PC-3 (cell line): ENCODE measurements around the gene DCAF16. TPM values are rescaled to one million over a fixed set of nuclear protein-coding genes. Genes with fewer than 3 reads are reported as not detected.

Experiments
- ATAC-seq: fragments of 200-7000 bp; cut with Tn5 transposase; 2 replicates; pipeline ENCODE4 v1.9.1; 2020; ENCODE audit warnings: mild to moderate bottlenecking, moderate library complexity
- Bru-seq: library from RNA; stranded (reverse); fragments of 400-500 nt; gene quantifications from one replicate; lab custom pipeline; 2021; lab: Mats Ljungman, UMichigan
- BruChase-seq, 2 experiments: library from RNA; stranded (reverse); fragments of 400-500 nt; gene quantifications; one replicate each; lab custom pipeline; 2021; lab: Mats Ljungman, UMichigan
- BruUV-seq: library from RNA; stranded (reverse); fragments of 400-500 nt; replicated peaks from 2 replicates; lab custom pipeline; 2021; lab: Mats Ljungman, UMichigan
- CTCF ChIA-PET: fragments of 300-600 bp; sonication (Branson Sonifier 250); formaldehyde crosslinking; loops from one replicate; lab custom pipeline; 2022; ENCODE audit warnings: antibody characterized with exemption; lab: Charles Lee
- POLR2A ChIA-PET: fragments of 300-600 bp; sonication (Branson Sonifier 250); formaldehyde crosslinking; loops from one replicate; lab custom pipeline; 2022; ENCODE audit warnings: antibody characterized with exemption; ENCODE audit not compliant: unreplicated experiment; lab: Charles Lee
- DNase-seq: peaks from one replicate; pipeline ENCODE4 v3.0.0-alpha.2; 2015
- H2AFZ ChIP-seq: fragments of 300-600 bp; sonication (generic); 2 replicates; pipeline ENCODE4 v1.6.0; 2016; ENCODE audit warnings: antibody characterized with exemption, low read length
- H3F3A ChIP-seq: fragments of 300-600 bp; sonication (generic); one replicate; pipeline ENCODE4 v1.6.0; 2017; ENCODE audit warnings: antibody characterized with exemption, low read length, control low read depth, mild to moderate bottlenecking; ENCODE audit not compliant: unreplicated experiment
- H3K27ac ChIP-seq: fragments of 300-600 bp; sonication (generic); 2 replicates; pipeline ENCODE4 v1.5.1; 2016; ENCODE audit warnings: mild to moderate bottlenecking, low read length
- H3K27me3 ChIP-seq: fragments of 300-600 bp; sonication (generic); 2 replicates; pipeline ENCODE4 v1.6.1; 2016; ENCODE audit warnings: low read length, mixed read lengths
- H3K36me3 ChIP-seq: fragments of 300-600 bp; sonication (generic); 2 replicates; pipeline ENCODE4 v1.6.1; 2016; ENCODE audit warnings: low read depth, mixed run types, low read length, mixed read lengths
- H3K4me1 ChIP-seq: fragments of 300-600 bp; sonication (generic); 2 replicates; pipeline ENCODE4 v1.5.1; 2016; ENCODE audit warnings: low read length; ENCODE audit not compliant: insufficient read depth
- H3K4me2 ChIP-seq: fragments of 300-600 bp; sonication (generic); 2 replicates; pipeline ENCODE4 v1.6.0; 2016; ENCODE audit warnings: low read length
- H3K4me3 ChIP-seq: fragments of 300-600 bp; sonication (generic); 2 replicates; pipeline ENCODE4 v1.5.1; 2016; ENCODE audit warnings: mild to moderate bottlenecking, low read length, mixed read lengths
- H3K79me2 ChIP-seq: fragments of 300-600 bp; sonication (generic); 2 replicates; pipeline ENCODE4 v1.6.1; 2017; ENCODE audit warnings: low read length, mixed read lengths
- H3K9ac ChIP-seq: fragments of 300-600 bp; sonication (generic); 2 replicates; pipeline ENCODE4 v1.6.0; 2016; ENCODE audit warnings: mild to moderate bottlenecking, low read length
- H3K9me2 ChIP-seq: fragments of 300-600 bp; sonication (generic); replicated peaks from 2 replicates; pipeline ENCODE4 v1.6.1; 2016; ENCODE audit warnings: mixed run types, low read length, mixed read lengths
- H3K9me3 ChIP-seq: fragments of 300-600 bp; sonication (generic); 2 replicates; pipeline ENCODE4 v1.6.1; 2016; ENCODE audit warnings: low read length, mixed read lengths
- H4K20me1 ChIP-seq: fragments of 300-600 bp; sonication (generic); 2 replicates; pipeline ENCODE4 v1.6.1; 2016; ENCODE audit warnings: low read length, mixed read lengths
- EZH2 ChIP-seq: fragments of 300-600 bp; sonication (generic); IDR thresholded peaks from one replicate; pipeline ENCODE4 v1.6.1; 2017; ENCODE audit warnings: antibody characterized with exemption, mild to moderate bottlenecking, low read length; ENCODE audit not compliant: unreplicated experiment
- EZH2phosphoT487 ChIP-seq: fragments of 300-600 bp; sonication (generic); IDR thresholded peaks from 2 replicates; pipeline ENCODE4 v1.6.1; 2018; ENCODE audit warnings: mild to moderate bottlenecking, antibody characterized with exemption, low read length, borderline replicate concordance
- intact Hi-C: fragments of 100-400 bp; cut with micrococcal nuclease; formaldehyde crosslinking; loops from 2 replicates; pipeline ENCODE4 v1.9.0; 2023
- long read RNA-seq: library from polyadenylated mRNA; unstranded; transcript quantifications from one replicate; pipeline ENCODE4 v2.0.0, GENCODE V29; 2021; ENCODE audit not compliant: unreplicated experiment
- total RNA-seq: library from RNA; depleted of rRNA; stranded (reverse); fragments of >200 nt; gene quantifications from 2 replicates; pipeline ENCODE4 v1.2.3, GENCODE V29; 2014; rRNA removed
- TF ChIP-seq, protein P1 (sequence below): fragments of 300-600 bp; sonication (generic); conservative IDR thresholded peaks from 2 replicates; pipeline ENCODE4 v1.5.1; 2017; ENCODE audit warnings: antibody characterized with exemption, low read depth, mild to moderate bottlenecking, low read length

Gene DCAF16
- total RNA-seq (25.5 and 26.1 TPM in 2 replicates), Bru-seq, nascent RNA (percentile 90 among the genes with signal in this experiment), BruChase-seq, experiment 1, labeled RNA remaining after a 6-hour chase (percentile 88 among the genes with signal in this experiment), BruChase-seq, experiment 2, labeled RNA remaining after a 2-hour chase (percentile 92 among the genes with signal in this experiment)
- long read RNA-seq, full-length matches to known transcripts: 8 of 24 reads
- long read RNA-seq, partial matches to known transcripts: 0 of 24 reads
- long read RNA-seq, other reads (novel, unspliced or antisense): 16 of 24 reads

DNA sequence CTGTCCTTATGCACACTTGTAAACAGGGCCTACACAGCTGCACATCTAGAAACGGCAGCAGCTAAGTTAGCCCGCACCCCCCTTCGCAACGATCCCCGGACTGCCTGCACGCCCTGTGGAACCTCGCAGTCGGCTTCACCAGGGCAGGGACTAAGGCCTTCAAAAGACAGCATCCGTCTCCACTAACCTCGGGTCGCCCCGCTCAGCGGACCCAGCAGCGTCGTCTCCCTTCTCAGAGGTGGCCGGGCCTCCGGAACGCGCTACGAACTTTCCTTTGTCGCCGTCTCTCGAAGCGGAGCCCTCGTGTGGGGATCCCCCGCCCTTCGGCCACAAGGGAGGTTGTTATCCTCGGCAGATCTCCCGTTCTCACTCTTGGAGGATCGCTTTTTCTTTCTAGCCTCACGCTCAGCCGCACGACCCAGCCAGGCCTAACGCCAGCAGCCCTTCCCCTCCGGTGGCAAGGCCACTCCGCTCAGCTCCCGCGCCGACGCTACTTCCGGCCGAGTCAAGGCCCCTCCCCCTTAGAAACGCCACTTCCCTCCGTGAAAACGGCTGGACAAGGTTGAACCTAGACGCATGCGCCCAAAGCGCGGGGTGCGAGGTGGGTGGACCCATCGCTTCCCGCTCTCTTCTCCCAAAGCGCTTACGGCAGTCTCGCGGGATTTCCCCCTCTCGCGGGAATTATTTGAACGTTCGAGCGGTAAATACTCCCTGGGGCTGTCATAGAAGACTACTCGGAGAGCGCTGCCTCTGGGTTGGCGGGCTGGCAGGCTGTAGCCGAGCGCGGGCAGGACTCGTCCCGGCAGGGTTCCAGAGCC is at the start of gene DCAF16, which contains the start of gene NCAPG:
Gene DCAF16, minus strand, starts transcription at position 498 of the 818 bp plus-strand sequence. CDS start 6,616 bp downstream, outside the sequence.
Gene NCAPG, plus strand, starts transcription at position 720 of the 818 bp plus-strand sequence. CDS start 99 bp downstream, outside the sequence.
- Histone ChIP-seq H3K4me1 (peaks cover 23% of the 10 kb centered on the region), H3K27ac (peak within 1 kb of the TSS; percentile 76), H3K4me2 (peak within 1 kb of the TSS; percentile 89), H3K9me2 (no peaks in the 10 kb centered on the region), H3K79me2 (peaks cover 99% of the 10 kb centered on the region), H3K9ac (peak within 1 kb of the TSS; percentile 99), H3K4me3 (peak within 1 kb of the TSS; percentile 99), H2AFZ (peak within 1 kb of the TSS; percentile 83), H3K9me3 (no peaks in the 10 kb centered on the region), H3F3A (no peaks in the 10 kb centered on the region), H4K20me1 (peaks cover 27% of the 10 kb centered on the region; the same call in 1 of the 2 replicates), H3K36me3 (peaks cover 12% of the 10 kb centered on the region), H3K27me3 (no peaks in the 10 kb centered on the region)
- TF ChIP-seq, protein P1, sequence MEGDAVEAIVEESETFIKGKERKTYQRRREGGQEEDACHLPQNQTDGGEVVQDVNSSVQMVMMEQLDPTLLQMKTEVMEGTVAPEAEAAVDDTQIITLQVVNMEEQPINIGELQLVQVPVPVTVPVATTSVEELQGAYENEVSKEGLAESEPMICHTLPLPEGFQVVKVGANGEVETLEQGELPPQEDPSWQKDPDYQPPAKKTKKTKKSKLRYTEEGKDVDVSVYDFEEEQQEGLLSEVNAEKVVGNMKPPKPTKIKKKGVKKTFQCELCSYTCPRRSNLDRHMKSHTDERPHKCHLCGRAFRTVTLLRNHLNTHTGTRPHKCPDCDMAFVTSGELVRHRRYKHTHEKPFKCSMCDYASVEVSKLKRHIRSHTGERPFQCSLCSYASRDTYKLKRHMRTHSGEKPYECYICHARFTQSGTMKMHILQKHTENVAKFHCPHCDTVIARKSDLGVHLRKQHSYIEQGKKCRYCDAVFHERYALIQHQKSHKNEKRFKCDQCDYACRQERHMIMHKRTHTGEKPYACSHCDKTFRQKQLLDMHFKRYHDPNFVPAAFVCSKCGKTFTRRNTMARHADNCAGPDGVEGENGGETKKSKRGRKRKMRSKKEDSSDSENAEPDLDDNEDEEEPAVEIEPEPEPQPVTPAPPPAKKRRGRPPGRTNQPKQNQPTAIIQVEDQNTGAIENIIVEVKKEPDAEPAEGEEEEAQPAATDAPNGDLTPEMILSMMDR: no peak
- TF ChIP-seq EZH2 (no peak), EZH2phosphoT487 (no peak)
- intact Hi-C loops: loop anchor here (10.0 kb wide), 1 partner anchor 184 kb away; no protein-coding TSS in a partner anchor
- DNase-seq: peak; percentile 98
- TSS peak; percentile 76 for BruUV-seq
- peak; percentile 83 for ATAC-seq
- POLR2A ChIA-PET: interaction anchor here (0.5 kb wide), 1 partner anchor 16 kb away, joined by 4 read pairs; no protein-coding TSS in a partner anchor
- CTCF ChIA-PET: interaction anchor here (0.6 to 0.7 kb wide), 2 partner anchors 82 to 141 kb away, joined by 4 to 6 read pairs; no protein-coding TSS in a partner anchor

DNA sequence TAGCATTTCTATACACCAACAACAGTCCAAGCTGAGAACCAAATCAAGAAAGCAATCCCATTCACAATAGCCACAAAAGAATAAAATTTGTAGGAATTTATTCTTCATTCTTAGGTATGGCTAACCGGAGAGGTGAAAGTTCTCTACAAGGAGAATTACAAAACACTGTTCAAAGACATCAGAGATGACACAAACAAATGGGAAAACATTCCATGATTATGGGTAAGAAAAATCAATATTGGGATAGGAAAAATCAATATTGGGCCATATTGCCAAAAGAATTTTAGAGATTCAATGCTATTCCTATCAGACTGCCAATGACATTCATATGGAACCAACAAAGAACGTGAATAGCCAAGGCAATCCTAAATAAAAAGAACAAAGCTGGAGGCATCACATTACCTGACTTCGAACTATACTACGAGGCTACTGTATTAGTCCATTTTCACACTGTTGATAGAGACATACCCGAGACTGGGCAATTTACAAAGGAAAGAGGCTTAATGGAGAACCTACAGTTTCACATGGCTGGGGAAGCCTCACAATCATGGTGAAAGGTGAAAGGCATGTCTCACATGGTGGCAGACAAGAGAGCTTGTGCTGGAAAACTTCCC is 49.3 kb upstream of the DCAF16 start:
- no peak for ATAC-seq
- Histone ChIP-seq H3K9me2 (no peaks in the 10 kb centered on the region), H3F3A (no peaks in the 10 kb centered on the region), H3K79me2 (no peaks in the 10 kb centered on the region), H3K9me3 (no peaks in the 10 kb centered on the region), H2AFZ (no peak overlapping the region), H3K27ac (no peak overlapping the region), H3K4me1 (no peaks in the 10 kb centered on the region), H3K36me3 (no peaks in the 10 kb centered on the region), H3K4me3 (no peak overlapping the region), H3K9ac (no peak overlapping the region), H4K20me1 (no peaks in the 10 kb centered on the region), H3K27me3 (no peaks in the 10 kb centered on the region), H3K4me2 (no peak overlapping the region)
- intact Hi-C loops: no loop called here
- BruUV-seq: no TSS peak
- CTCF ChIA-PET: no interaction called here
- TF ChIP-seq EZH2 (no peak), EZH2phosphoT487 (no peak)
- TF ChIP-seq, protein P1: no peak
- POLR2A ChIA-PET: no interaction called here
- DNase-seq: no peak
